Testis (tissue), 2 donors: ENCODE data around the gene CARMIL1.

ENCODE experiments used
- POLR2A ChIP-seq: fragments of 450-650 bp; IDR thresholded peaks from one replicate; pipeline ENCODE4 v1.6.1; 2017; ENCODE audit warnings: antibody characterized with exemption, mild to moderate bottlenecking, moderate library complexity
- TF ChIP-seq, protein P1 (sequence below), 3 experiments: fragments of 450-650 bp in 2 of 3; fragments of 200-600 bp in 1 of 3; sonication (generic) in 1 of 3; IDR thresholded peaks; one replicate each; pipeline ENCODE4 v1.5.1; 2016 to 2019; ENCODE audit warnings: antibody characterized with exemption in 3 of 3, mild to moderate bottlenecking in 2 of 3, moderate library complexity in 1 of 3

DNA sequence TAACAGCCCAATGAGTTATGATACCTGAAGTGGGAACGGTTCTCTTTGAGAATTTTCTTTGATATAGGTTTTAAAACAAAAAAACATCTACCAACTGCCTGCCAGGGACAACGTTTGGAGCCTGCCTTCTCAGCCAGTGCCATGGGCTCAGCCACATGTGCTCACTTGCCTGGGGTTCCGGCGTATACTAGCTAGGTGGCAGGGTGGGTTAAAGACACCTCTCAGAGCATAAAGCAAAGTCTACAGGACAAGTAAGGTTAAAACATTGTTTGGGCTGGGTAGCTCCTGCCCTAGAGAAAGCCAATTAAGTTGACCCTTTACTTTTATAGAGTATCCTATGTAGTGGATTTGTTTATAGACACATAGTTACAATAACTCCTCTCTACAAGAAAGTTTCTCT lies 334.9 kb downstream of the CARMIL1 start:
- TF ChIP-seq, protein P1, sequence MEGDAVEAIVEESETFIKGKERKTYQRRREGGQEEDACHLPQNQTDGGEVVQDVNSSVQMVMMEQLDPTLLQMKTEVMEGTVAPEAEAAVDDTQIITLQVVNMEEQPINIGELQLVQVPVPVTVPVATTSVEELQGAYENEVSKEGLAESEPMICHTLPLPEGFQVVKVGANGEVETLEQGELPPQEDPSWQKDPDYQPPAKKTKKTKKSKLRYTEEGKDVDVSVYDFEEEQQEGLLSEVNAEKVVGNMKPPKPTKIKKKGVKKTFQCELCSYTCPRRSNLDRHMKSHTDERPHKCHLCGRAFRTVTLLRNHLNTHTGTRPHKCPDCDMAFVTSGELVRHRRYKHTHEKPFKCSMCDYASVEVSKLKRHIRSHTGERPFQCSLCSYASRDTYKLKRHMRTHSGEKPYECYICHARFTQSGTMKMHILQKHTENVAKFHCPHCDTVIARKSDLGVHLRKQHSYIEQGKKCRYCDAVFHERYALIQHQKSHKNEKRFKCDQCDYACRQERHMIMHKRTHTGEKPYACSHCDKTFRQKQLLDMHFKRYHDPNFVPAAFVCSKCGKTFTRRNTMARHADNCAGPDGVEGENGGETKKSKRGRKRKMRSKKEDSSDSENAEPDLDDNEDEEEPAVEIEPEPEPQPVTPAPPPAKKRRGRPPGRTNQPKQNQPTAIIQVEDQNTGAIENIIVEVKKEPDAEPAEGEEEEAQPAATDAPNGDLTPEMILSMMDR (IDR thresholded peaks at IDR 0.05): no peak
- no peak for TF ChIP-seq POLR2A
